Fibroblast of lung (primary cell): ENCODE results near the gene CACNB1.

Experiments used
- CTCF ChIP-seq, 2 donors: IDR thresholded peaks in 1 of 2; conservative IDR thresholded peaks in 1 of 2; 1 replicate in 1 of 2; 2 replicates in 1 of 2; pipeline ENCODE4 v1.5.1; 2011 to 2012; ENCODE audit warnings: low read length in 2 of 2, control low read depth in 1 of 2, inconsistent platforms in 1 of 2, low read depth in 1 of 2, mild to moderate bottlenecking in 1 of 2
- EZH2 ChIP-seq: IDR thresholded peaks from 2 replicates; pipeline ENCODE4 v1.5.1; 2012; ENCODE audit warnings: low read length, control low read depth, mild to moderate bottlenecking; ENCODE audit errors: missing control alignments

- no peak for TF ChIP-seq CTCF (conservative IDR thresholded peaks at IDR 0.05 in 1 of 2, IDR thresholded peaks at IDR 0.05 in 1 of 2; ENCODE audit: low read depth in 1 of 2, low read length in 2 of 2)
- no peak for TF ChIP-seq EZH2
Measured at GRCh38 chr17:39208136-39208535, 10.7 kb upstream of the CACNB1 start.
